Skeletal muscle cell (primary cell): ENCODE measurements around the gene RRP36.

ENCODE experiments used
- DNase-seq: peaks from one replicate; pipeline ENCODE4 v3.0.0-alpha.2; 2010; ENCODE audit warnings: low read depth
- H3K4me3 ChIP-seq: 2 replicates; pipeline ENCODE4 v1.5.1; 2011; ENCODE audit warnings: low read depth, mild to moderate bottlenecking, control low read depth, low read length, moderate library complexity

The RRP36 gene

DNA sequence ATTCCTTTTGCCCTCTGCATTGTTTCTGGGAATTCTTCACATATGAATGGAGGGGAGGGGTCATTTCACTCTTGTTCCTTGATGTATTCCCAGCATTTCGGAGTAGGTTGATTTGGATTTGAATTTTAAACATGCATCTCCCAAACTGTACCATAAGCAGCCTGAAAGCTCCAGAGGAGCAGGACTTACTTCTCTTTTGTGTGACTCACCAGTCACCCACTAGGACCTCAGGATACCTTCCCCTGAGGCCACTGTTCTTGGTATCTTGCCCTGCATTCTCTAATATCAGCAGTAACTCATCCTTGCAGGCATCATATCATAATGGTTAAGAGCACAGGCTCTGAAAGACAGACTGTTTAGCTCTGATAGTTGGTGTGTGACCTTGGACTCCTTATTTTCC is 37.1 kb downstream of the RRP36 start:
- no peak for DNase-seq

GRCh38 chr6:43059168-43060033 is 38.0 kb downstream of the RRP36 start, which contains the start of the genes KLC4 and MRPL2:
Gene KLC4 (plus strand): TSS chr6:43059631. CDS start chr6:43061336, 1,705 bp downstream.
Gene MRPL2 (minus strand): TSS chr6:43059434. CDS start chr6:43059381, 53 bp downstream.
- peak; percentile 94 for DNase-seq
- H3K4me3 ChIP-seq = peak within 1 kb of the TSS; percentile 100

More for the DNA sequence above, 37.1 kb downstream of the RRP36 start:
- H3K4me3 ChIP-seq = peak overlapping the region; percentile 100

DNA sequence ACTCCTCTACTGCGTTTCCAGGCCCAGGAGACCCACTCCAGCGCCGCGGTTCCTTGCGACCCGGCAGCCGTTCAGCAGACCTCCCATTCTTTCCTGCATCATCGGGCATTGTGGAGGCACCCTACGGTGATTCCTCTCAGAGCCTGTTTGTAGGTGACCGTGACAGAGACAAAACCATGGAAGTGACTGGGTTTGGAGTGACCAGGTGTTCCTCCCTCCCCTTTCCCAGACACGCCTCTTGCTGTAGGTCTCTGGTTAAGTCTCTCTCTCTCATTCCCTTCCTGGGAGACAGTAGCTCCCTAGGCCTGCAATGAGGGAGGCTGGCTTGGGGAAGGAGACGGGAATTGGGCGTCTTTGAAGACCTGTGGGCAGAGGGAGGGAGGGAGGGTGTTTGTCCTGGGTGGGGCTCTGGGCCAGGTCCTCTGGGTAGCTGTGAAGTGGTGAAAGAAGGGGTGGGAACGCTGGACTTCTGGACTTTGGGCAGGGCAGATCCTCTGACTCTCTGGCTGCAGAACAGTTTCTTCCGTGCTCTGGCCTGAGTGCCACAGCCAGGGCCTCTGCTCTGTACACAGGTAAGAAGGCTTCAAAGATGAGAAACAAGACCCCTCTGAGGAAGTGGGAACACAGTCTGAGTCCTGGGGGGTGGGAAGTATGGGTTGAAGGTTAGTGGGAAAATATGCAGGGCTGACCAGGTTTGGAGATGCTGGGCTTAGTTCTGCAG is 38.8 kb downstream of the RRP36 start:
- no peak for DNase-seq
- H3K4me3 ChIP-seq = peak overlapping the region; percentile 100

DNA sequence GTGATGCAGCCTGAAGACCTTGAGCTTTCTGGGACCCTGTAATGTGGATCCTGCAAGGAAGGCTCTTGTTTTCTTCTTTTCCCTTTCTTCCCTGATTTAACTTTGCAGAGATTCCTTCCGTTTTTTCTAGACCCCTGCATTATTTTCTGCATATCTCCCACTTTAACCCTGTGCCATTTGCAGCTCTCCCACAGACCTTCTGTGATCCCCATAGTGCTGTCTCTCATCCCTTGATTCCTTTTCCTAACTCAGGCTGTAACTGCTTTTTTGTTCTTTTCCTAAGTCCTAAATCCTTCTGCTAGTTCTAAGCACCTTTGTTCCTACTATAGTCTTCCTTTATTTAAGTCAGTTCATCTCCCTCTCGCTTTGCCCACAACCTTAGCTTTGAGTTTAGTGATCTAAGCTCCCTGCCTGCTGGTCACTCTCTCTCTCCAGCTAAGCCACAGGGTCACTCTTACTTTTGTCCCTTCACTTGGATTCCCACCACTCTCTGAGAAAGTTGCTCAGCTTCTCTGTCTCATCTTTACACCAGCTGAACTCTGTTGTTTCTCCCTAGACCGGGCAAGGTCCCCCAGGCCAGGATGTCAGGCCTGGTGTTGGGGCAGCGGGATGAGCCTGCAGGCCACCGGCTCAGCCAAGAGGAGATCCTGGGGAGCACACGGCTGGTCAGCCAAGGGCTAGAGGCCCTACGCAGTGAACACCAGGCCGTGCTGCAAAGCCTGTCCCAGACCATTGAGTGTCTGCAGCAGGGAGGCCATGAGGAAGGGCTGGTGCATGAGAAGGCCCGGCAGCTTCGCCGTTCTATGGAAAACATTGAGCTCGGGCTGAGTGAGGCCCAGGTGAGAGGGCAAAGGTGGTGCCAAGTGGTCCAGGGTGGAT is 39.6 kb downstream of the RRP36 start:
- no peak for DNase-seq
- H3K4me3 ChIP-seq = no peak overlapping the region

DNA sequence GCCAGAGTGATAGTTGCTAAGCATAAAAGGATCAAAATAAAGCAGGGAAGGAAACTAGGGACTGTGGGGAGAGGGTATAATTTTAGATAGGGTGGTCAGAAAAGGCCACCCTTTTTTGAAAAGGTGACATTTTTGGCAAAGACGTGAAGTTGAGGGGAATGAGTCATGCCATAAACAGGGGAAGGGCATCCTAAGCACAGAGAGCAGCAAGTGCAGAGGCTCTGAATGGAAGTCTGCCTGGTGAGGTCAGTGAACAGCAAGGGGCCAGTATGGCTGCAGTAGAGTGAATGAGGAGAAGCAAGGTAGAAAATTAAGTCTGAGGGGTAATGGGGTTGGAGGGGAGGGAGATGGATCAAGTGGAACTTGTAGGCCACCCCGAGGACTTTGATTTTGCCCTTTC is 40.4 kb downstream of the RRP36 start:
- H3K4me3 ChIP-seq = no peak overlapping the region
- no peak for DNase-seq

- no peak for DNase-seq
Measured at GRCh38 chr6:43062818-43063217, 41.4 kb downstream of the RRP36 start.

GRCh38 chr6:43070028-43070632 is 48.7 kb downstream of the RRP36 start:
- H3K4me3 ChIP-seq = no peak overlapping the region
- DNase-seq = no peak

More at GRCh38 chr6:43062818-43063217, 41.4 kb downstream of the RRP36 start:
- H3K4me3 ChIP-seq = no peak overlapping the region

GRCh38 chr6:43074847-43075669 is 53.6 kb downstream of the RRP36 start:
- DNase-seq = peak; percentile 41
- H3K4me3 ChIP-seq = peak overlapping the region; percentile 50

- H3K4me3 ChIP-seq = peak within 1 kb of the TSS; percentile 94
- no peak for DNase-seq
Measured at GRCh38 chr6:43075670-43076463, 54.4 kb downstream of the RRP36 start, which contains the start of gene PTK7. Gene PTK7 (plus strand): TSS chr6:43076314. CDS start chr6:43076489, 175 bp downstream.

GRCh38 chr6:43076464-43077332 is 55.3 kb downstream of the RRP36 start:
- peak overlapping the region; percentile 94 for H3K4me3 ChIP-seq
- DNase-seq = no peak

DNA sequence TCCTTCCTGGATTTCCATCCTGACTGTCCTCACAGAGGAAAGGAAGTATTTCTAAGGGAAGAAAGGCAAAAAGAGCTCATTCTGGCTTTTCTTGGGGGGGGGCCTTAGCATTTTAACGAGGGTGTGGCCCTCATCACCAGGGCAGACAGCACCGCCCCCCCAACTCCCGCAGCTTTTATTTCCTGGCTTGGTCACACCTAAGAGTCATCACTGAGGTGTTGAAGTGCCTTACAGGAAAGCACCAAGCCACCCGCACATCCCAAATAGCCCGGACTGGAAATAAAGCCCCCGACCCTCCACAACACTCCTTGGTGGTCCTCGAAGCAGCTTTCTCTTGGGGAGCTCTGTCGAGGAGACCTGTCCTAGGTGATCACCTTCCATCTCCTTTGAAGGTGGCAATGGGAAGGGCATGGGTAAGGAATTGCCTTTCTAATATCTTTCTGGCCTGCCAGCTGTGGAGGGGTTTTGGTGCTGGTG is 55.9 kb downstream of the RRP36 start:
- peak overlapping the region; percentile 94 for H3K4me3 ChIP-seq
- DNase-seq = no peak

- peak overlapping the region; percentile 94 for H3K4me3 ChIP-seq
- DNase-seq = no peak
Measured at GRCh38 chr6:43077981-43078511, 56.6 kb downstream of the RRP36 start.

GRCh38 chr6:43078691-43079090 is 57.3 kb downstream of the RRP36 start:
- peak; percentile 51 for DNase-seq
- H3K4me3 ChIP-seq = no peak overlapping the region
